OCI-LY1 (cell line): ENCODE data around the gene PGM2L1.

Experiments used
- CTCF ChIP-seq: fragments of 200-600 bp; sonication (generic), shearing (Covaris generic); IDR thresholded peaks from 2 replicates; pipeline ENCODE4 v1.5.1; 2017; ENCODE audit warnings: mild to moderate bottlenecking, antibody characterized with exemption, low read length, moderate library complexity, mixed read lengths
- EZH2 ChIP-seq: fragments of 200-600 bp; sonication (generic), shearing (Covaris generic); IDR thresholded peaks from 2 replicates; pipeline ENCODE4 v1.8.0; 2017; ENCODE audit warnings: borderline replicate concordance, mixed run types, mild to moderate bottlenecking, antibody characterized with exemption, low read length, moderate library complexity, mixed read lengths

GRCh38 chr11:74282914-74283371 is 115.3 kb downstream of the PGM2L1 start:
- TF ChIP-seq CTCF (no peak), EZH2 (no peak)
